B cell (primary cell): ENCODE measurements around the gene TIMM21.

Experiments used
- CTCF ChIP-seq: fragments of 200-600 bp; IDR thresholded peaks from one replicate; pipeline ENCODE4 v1.8.0; 2022; ENCODE audit warnings: antibody characterized with exemption, mild to moderate bottlenecking
- EZH2 ChIP-seq: IDR thresholded peaks from 2 replicates; pipeline ENCODE4 v1.6.1; 2012; ENCODE audit warnings: borderline replicate concordance, low read depth, mild to moderate bottlenecking, moderate library complexity, low read length; ENCODE audit not compliant: insufficient read depth, poor library complexity, severe bottlenecking

- TF ChIP-seq CTCF (no peak), EZH2 (no peak)
Observed at GRCh38 chr18:74200780-74201179, 52.5 kb downstream of the TIMM21 start.
